ENCODE measurements around the gene JTB.

JTB gene

DNA sequence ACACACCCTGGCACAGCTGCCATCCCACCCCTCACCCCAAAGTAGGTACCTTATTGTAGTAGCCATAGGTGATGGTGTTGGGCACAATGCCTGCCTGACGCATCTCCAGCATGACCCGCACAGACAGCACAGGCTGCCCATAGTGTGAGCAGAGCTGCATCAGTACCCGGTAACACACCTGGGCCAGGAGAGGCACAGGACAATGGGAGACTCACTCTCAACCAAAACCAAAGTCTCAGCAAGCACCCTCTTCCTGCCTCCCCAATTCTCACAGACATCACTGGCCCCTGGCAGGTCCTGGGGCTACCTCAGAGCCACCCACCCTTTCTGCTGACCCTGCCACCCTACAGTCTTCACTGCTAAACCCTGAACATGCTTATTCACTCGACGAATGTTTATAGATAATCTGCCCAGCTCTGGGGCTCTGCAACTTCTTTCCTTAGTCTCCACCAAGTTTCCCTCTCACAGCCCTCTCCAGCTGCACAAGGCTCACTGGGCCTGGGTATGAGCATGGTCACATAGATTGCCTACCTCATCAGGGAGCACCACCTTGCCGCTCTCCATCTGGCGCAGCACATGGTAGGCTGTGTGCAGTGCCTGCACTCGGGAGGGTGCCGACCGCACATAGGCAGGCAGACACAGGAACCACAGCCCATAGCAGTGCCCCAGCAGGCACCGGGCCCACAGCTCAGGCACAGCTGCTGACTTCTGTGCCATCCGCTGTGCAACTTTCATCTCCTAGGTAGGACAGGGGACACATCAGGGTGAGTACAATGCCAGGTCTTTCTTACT, 41.3 kb downstream of the JTB start:
- DNase-seq (ENCODE audit: low spot score): no peak
- TF ChIP-seq CTCF (IDR thresholded peaks at IDR 0.05; ENCODE audit: extremely low read depth, insufficient read depth, missing control alignments): no peak
- in situ Hi-C loops (cut with MboI; ENCODE audit: low pct_unique_long_range_greater_than_20kb, low sequenced_read_pairs, unreplicated experiment): no loop called here

GRCh38 chr1:153934746-153935145, 42.7 kb downstream of the JTB start:
- DNase-seq (ENCODE audit: low spot score): no peak
- TF ChIP-seq CTCF (IDR thresholded peaks at IDR 0.05; ENCODE audit: extremely low read depth, insufficient read depth, missing control alignments): no peak
- in situ Hi-C loops (cut with MboI; ENCODE audit: low pct_unique_long_range_greater_than_20kb, low sequenced_read_pairs, unreplicated experiment): no loop called here

DNA sequence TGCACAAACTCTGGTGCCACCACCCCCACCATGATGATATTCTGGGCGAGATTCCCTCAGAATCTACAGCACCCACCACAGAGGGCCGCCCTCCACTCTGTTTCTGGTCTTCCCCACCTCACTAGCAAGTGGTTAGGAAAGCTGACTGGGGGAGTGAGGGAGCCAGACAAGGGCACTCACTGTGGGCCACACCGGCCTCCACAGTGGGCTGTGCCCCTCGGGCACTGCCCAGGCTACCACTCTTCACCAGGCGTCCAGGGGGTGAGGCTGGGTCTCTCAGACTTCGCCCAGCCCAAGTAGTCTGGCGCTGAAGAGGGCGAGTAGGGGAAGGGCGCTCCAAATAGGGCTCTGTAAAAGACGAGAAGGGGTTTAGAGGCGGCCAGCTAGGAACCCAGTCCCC, 43.5 kb downstream of the JTB start:
- TF ChIP-seq CTCF (IDR thresholded peaks at IDR 0.05; ENCODE audit: extremely low read depth, insufficient read depth, missing control alignments): no peak
- in situ Hi-C loops (cut with MboI; ENCODE audit: low pct_unique_long_range_greater_than_20kb, low sequenced_read_pairs, unreplicated experiment): no loop called here

DNA sequence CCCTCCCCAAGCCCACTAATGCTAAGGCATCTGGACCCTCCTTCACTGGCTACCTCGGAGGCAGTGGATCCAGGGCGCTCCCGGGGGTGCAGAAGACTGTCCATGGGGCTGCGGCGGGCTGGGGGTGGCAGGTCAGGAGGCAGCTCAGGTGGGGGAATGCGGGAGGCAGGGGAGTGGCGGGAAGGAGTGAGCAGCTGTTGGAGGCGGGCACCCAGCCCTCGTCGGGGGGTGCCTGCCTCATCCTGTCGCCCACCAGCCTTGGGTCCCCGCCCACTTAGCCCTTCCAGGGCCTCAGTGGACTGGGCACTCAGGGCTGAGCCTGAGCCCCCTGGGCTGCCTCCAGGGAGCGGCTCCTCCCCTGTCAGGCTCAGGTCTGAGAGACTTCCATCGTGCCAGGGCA, 44.0 kb downstream of the JTB start:
- no peak for TF ChIP-seq CTCF (IDR thresholded peaks at IDR 0.05; ENCODE audit: extremely low read depth, insufficient read depth, missing control alignments)
- in situ Hi-C loops (cut with MboI; ENCODE audit: low pct_unique_long_range_greater_than_20kb, low sequenced_read_pairs, unreplicated experiment): no loop called here

More for the DNA sequence above, 43.5 kb downstream of the JTB start:
- no peak for DNase-seq (ENCODE audit: low spot score)

GRCh38 chr1:153932156-153933131, 45.0 kb downstream of the JTB start:
- in situ Hi-C loops (cut with MboI; ENCODE audit: low pct_unique_long_range_greater_than_20kb, low sequenced_read_pairs, unreplicated experiment): no loop called here
- no peak for DNase-seq (ENCODE audit: low spot score)
- no peak for TF ChIP-seq CTCF (IDR thresholded peaks at IDR 0.05; ENCODE audit: extremely low read depth, insufficient read depth, missing control alignments)

More for the DNA sequence above, 44.0 kb downstream of the JTB start:
- DNase-seq (ENCODE audit: low spot score): no peak
